Parathyroid adenoma (tissue), 2 donors: ENCODE measurements around the gene PER2.

Experiments used
- H2AFZ ChIP-seq: fragments of 300-600 bp; sonication (generic); one replicate; pipeline ENCODE4 v1.7.0; 2017; ENCODE audit warnings: antibody characterized with exemption, mild to moderate bottlenecking
- H3K27ac ChIP-seq: fragments of 300-600 bp; sonication (generic); one replicate; pipeline ENCODE4 v1.7.0; 2017
- H3K27me3 ChIP-seq: fragments of 300-600 bp; sonication (generic); one replicate; pipeline ENCODE4 v1.7.0; 2017; ENCODE audit warnings: low read length; ENCODE audit not compliant: control insufficient read depth, insufficient read depth
- H3K36me3 ChIP-seq: fragments of 300-600 bp; sonication (generic); one replicate; pipeline ENCODE4 v1.7.0; 2017; ENCODE audit warnings: low read length; ENCODE audit not compliant: control insufficient read depth, insufficient read depth
- H3K4me1 ChIP-seq: fragments of 300-600 bp; sonication (generic); one replicate; pipeline ENCODE4 v1.7.0; 2017; ENCODE audit warnings: control low read depth
- H3K4me2 ChIP-seq: fragments of 300-600 bp; sonication (generic); one replicate; pipeline ENCODE4 v1.7.0; 2017; ENCODE audit warnings: low read length
- H3K4me3 ChIP-seq: fragments of 300-600 bp; sonication (generic); one replicate; pipeline ENCODE4 v1.7.0; 2017; ENCODE audit warnings: low read depth, low read length
- H3K79me2 ChIP-seq: fragments of 300-600 bp; sonication (generic); one replicate; pipeline ENCODE4 v1.7.0; 2017; ENCODE audit warnings: control low read depth
- H3K9ac ChIP-seq: fragments of 300-600 bp; sonication (generic); one replicate; pipeline ENCODE4 v1.7.0; 2017; ENCODE audit warnings: mild to moderate bottlenecking
- H3K9me3 ChIP-seq: fragments of 300-600 bp; sonication (generic); one replicate; pipeline ENCODE4 v1.7.0; 2017; ENCODE audit warnings: low read length; ENCODE audit not compliant: control insufficient read depth
- TF ChIP-seq, protein P1 (sequence below): fragments of 300-600 bp; sonication (generic); IDR thresholded peaks from one replicate; pipeline ENCODE4 v1.7.0; 2017; ENCODE audit warnings: antibody characterized with exemption, mild to moderate bottlenecking
- donor health status: primary hyperparathyroidism.

Gene PER2

DNA sequence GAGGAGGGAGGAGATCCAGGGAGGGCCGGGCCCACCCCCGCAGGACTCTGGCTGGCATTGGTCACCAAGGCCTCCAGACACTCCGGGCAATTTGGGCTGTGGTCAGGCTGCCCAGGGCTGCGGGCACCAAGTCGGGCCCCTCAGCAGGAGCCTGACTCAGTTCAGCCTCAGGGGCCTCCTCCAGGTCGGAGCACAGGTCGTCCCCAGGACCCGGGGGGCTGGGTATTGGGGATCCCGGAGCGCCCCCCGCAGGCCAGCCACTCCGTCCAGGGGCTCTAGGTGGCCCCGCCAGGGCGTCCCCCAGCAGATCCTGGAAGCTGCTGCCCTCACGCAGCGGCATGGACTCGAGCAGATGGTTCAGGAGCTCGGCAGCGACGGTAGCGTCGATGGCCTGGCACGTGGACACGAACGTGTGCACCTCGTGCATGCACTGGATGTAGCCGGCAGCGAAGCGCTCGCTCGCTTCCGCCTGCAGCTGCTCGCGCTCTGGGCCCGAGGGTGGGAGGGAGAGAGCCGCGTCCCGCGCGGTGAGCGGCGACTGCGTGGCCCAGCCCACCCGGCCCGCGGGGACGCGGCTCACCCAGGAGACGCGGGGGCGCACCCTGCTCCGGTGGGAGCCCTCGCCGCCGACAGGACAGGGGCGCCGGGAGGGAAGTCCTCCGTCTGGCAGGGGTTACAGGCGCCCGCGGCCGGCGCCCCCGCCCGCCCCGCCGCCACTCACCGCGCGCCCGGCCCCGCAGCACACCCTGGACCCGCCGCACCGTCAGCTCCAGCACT lies 49.5 kb downstream of the PER2 start:
- Histone ChIP-seq H3K9ac (no peak overlapping the region), H3K36me3 (no peaks in the 10 kb centered on the region), H3K4me2 (no peak overlapping the region), H3K27me3 (no peaks in the 10 kb centered on the region), H3K27ac (no peak overlapping the region), H2AFZ (no peak overlapping the region), H3K79me2 (no peaks in the 10 kb centered on the region), H3K9me3 (no peaks in the 10 kb centered on the region), H3K4me3 (no peak overlapping the region), H3K4me1 (no peaks in the 10 kb centered on the region)
- TF ChIP-seq, protein P1, sequence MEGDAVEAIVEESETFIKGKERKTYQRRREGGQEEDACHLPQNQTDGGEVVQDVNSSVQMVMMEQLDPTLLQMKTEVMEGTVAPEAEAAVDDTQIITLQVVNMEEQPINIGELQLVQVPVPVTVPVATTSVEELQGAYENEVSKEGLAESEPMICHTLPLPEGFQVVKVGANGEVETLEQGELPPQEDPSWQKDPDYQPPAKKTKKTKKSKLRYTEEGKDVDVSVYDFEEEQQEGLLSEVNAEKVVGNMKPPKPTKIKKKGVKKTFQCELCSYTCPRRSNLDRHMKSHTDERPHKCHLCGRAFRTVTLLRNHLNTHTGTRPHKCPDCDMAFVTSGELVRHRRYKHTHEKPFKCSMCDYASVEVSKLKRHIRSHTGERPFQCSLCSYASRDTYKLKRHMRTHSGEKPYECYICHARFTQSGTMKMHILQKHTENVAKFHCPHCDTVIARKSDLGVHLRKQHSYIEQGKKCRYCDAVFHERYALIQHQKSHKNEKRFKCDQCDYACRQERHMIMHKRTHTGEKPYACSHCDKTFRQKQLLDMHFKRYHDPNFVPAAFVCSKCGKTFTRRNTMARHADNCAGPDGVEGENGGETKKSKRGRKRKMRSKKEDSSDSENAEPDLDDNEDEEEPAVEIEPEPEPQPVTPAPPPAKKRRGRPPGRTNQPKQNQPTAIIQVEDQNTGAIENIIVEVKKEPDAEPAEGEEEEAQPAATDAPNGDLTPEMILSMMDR, result no peak

DNA sequence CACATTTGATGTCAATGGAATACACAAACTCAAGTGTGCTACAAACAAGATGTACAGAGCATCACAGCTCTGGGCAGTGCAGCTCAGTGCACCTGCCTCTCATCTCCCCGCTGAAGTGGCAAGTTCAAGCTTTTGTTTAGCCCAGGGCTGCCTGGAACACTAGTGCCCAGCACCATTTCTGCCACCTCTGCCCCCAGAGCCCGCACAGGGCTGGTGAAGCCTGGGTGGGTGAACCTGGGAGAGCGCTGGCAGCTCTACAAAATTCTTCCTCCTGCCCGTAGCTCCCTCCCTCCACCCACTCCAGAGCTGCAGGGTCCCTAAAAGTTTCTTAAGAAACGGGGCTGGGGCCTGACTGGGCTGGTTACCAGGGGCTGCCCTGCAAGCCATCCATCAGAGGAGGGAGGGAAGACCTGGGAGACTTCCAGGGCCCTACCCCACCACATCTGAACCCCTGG lies 50.1 kb downstream of the PER2 start:
- no peaks in the 10 kb centered on the region for H3K27me3 ChIP-seq
- H3K79me2 ChIP-seq, result no peaks in the 10 kb centered on the region
- no peaks in the 10 kb centered on the region for H3K4me1 ChIP-seq
- no peaks in the 10 kb centered on the region for H3K36me3 ChIP-seq
- H3K9ac ChIP-seq, result no peak overlapping the region
- H3K27ac ChIP-seq, result no peak overlapping the region
- no peak overlapping the region for H2AFZ ChIP-seq
- H3K4me3 ChIP-seq, result no peak overlapping the region
- TF ChIP-seq, protein P1, result no peak
- H3K9me3 ChIP-seq, result no peaks in the 10 kb centered on the region
- no peak overlapping the region for H3K4me2 ChIP-seq

DNA sequence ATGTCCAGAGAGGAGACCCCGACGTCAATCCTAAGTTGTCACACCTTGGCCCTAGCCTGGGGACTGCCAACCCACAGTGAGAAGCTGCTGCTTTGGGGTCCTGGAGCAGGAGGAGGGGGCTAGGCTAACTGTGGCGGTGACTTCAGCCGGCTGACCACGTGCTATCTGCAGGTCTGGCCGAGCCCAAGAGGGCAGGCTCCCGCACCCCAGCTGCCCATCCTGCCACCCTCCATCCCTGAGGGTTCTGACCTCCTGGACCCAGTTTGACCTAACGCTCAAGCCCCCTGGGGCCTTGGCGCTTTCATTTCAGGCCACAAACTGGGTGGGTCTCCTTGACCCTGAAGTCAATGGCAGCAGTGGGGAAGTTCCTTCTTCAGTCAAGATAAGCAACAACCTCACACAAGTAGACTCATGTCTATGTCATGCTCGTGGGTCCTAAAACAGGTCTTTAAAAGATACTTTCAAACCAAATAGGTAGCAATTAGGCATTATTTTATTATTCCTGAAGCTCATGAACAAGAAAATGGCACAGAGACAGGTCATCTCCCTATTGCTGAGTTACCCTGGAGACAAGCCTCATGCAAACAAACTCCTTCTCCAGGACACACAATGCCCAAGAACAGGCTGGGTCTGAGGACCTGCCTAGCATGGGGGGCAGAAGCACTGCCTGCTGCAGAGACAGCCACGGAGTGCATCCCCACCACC lies 50.8 kb downstream of the PER2 start:
- no peaks in the 10 kb centered on the region for H3K9me3 ChIP-seq
- no peaks in the 10 kb centered on the region for H3K36me3 ChIP-seq
- H3K4me1 ChIP-seq, result no peaks in the 10 kb centered on the region
- TF ChIP-seq, protein P1, result no peak
- H2AFZ ChIP-seq, result no peak overlapping the region
- no peak overlapping the region for H3K4me3 ChIP-seq
- H3K27me3 ChIP-seq, result no peaks in the 10 kb centered on the region
- H3K79me2 ChIP-seq, result no peaks in the 10 kb centered on the region
- no peak overlapping the region for H3K27ac ChIP-seq
- H3K9ac ChIP-seq, result no peak overlapping the region
- no peak overlapping the region for H3K4me2 ChIP-seq

DNA sequence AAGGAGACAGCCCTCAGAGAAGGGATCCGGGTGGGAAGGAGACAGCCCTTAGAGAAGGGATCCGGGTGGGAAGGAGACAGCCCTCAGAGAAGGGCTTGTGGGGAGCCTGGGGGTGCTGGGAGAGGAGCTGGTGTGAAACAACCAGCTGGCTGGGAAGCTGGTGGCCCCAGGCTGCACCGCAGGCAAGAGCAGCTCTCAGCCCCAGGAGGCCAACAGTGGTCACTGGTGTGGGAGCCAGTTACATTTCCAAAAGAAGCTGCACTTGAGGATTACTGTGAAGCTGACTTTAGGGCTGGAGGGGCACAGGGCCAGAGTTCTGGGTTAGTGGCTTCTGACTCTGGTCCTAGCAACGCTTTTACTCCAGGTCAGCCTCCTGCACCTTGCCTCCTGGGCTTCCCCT lies 51.8 kb downstream of the PER2 start:
- Histone ChIP-seq H3K4me1 (no peaks in the 10 kb centered on the region), H2AFZ (no peak overlapping the region), H3K4me2 (no peak overlapping the region), H3K27me3 (no peaks in the 10 kb centered on the region), H3K36me3 (no peaks in the 10 kb centered on the region), H3K9me3 (no peaks in the 10 kb centered on the region), H3K27ac (no peak overlapping the region), H3K4me3 (no peak overlapping the region), H3K79me2 (no peaks in the 10 kb centered on the region), H3K9ac (no peak overlapping the region)
- TF ChIP-seq, protein P1, result no peak
